ENCODE results near the gene ZNF740.

ZNF740 gene

DNA sequence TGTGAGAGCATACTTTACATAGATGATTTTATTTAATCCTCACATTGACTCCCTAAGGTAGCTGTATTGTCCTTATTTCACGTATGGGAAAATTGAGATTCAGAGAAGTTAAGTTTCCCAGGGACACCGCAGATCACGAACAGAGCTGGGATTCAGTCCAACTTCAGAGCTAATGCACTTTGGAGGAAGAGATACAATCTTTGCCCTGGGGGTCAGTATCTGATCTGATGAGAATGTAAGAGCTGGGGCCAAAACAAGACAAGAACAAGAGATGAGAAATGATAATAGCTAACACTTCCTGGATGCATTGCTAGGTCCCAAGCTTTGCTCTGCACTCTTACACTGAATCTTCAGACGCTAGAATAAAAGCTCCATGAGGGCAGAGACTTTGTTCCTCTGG, 6.2 kb downstream of the ZNF740 start:
- in situ Hi-C loops (cut with HindIII; ENCODE audit: low sequenced_read_pairs): no loop called here
- DNase-seq (ENCODE audit: low read depth, low spot score): no peak
- TF ChIP-seq, protein P1, sequence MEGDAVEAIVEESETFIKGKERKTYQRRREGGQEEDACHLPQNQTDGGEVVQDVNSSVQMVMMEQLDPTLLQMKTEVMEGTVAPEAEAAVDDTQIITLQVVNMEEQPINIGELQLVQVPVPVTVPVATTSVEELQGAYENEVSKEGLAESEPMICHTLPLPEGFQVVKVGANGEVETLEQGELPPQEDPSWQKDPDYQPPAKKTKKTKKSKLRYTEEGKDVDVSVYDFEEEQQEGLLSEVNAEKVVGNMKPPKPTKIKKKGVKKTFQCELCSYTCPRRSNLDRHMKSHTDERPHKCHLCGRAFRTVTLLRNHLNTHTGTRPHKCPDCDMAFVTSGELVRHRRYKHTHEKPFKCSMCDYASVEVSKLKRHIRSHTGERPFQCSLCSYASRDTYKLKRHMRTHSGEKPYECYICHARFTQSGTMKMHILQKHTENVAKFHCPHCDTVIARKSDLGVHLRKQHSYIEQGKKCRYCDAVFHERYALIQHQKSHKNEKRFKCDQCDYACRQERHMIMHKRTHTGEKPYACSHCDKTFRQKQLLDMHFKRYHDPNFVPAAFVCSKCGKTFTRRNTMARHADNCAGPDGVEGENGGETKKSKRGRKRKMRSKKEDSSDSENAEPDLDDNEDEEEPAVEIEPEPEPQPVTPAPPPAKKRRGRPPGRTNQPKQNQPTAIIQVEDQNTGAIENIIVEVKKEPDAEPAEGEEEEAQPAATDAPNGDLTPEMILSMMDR (IDR thresholded peaks at IDR 0.05; ENCODE audit: low read depth, low read length): no peak

DNA sequence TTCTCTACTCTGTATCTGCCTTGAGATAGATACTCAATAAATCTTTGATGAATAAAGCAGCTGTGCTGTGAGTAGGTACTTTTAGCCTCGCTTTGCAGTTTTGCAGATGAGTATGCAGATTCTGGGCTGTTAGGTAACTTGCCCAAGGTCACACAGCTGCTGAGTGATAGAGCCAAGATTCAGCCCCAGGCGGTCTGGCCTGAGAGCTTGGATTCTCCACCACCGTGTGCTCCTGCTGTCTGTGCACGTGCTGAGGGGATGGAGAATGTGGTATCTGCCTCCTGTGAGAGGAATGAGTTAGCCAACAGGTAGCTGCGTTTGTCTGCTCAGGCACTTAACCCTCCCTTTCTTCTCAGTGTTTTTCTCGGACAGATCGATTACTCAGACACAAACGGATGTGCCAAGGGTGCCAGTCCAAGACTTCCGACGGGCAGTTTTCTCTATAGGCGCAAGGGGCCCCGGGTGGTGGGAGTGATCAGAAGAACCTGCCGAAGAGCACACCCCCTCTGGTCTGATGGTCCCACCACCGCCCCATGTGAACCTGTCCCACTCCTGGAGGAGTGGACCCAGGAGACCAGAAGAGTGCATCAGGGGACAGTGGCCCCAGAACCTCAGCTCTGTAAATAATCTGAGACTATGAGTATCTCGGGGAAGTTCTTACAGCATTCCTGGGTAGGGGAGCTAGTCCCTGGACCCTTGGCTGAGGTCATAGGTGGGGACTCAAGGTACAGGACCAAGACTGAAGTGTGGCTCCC, 6.8 kb downstream of the ZNF740 start:
- TF ChIP-seq, protein P1 (IDR thresholded peaks at IDR 0.05; ENCODE audit: low read depth, low read length): no peak
- no peak for DNase-seq (ENCODE audit: low read depth, low spot score)
- in situ Hi-C loops (cut with HindIII; ENCODE audit: low sequenced_read_pairs): no loop called here
- H3K4me3 ChIP-seq (ENCODE audit: low read depth, low read length): no peak overlapping the region

More for the DNA sequence above, 6.2 kb downstream of the ZNF740 start:
- H3K4me3 ChIP-seq (ENCODE audit: low read depth, low read length): no peak overlapping the region

DNA sequence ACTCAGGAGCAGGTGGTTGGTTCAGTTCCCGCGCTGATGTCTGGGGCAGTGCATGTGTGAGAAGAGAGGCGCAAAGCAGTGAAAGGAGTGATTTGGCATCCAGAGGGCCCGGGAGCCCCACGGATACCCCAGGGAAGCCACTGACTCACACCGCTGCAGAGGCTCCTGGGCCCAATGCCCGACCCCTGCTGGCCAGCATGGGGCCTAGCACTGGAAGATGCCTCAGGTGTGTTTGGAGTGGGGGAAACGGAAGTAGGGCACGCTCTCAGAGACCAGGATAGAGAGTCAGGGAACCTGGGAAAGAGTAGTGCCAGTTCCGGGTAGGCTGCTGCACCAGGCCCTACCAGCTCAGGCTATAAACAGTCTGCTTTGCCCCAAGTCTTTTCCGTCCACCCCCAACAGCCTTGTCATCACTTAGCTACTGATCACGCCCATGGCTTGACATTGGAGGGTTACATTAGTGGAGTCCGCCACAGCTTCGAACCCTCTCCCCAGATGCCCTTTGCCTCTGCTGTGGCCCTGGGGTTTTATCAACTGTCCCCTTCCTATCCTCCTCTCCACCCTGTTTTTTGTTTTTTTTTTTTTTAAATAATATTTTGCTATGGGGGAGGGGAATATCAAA, 9.7 kb downstream of the ZNF740 start:
- TF ChIP-seq, protein P1 (IDR thresholded peaks at IDR 0.05; ENCODE audit: low read depth, low read length): peak; percentile 97
- no peak overlapping the region for H3K4me3 ChIP-seq (ENCODE audit: low read depth, low read length)
- peak; percentile 67 for DNase-seq (ENCODE audit: low read depth, low spot score)
- in situ Hi-C loops (cut with HindIII; ENCODE audit: low sequenced_read_pairs): no loop called here

DNA sequence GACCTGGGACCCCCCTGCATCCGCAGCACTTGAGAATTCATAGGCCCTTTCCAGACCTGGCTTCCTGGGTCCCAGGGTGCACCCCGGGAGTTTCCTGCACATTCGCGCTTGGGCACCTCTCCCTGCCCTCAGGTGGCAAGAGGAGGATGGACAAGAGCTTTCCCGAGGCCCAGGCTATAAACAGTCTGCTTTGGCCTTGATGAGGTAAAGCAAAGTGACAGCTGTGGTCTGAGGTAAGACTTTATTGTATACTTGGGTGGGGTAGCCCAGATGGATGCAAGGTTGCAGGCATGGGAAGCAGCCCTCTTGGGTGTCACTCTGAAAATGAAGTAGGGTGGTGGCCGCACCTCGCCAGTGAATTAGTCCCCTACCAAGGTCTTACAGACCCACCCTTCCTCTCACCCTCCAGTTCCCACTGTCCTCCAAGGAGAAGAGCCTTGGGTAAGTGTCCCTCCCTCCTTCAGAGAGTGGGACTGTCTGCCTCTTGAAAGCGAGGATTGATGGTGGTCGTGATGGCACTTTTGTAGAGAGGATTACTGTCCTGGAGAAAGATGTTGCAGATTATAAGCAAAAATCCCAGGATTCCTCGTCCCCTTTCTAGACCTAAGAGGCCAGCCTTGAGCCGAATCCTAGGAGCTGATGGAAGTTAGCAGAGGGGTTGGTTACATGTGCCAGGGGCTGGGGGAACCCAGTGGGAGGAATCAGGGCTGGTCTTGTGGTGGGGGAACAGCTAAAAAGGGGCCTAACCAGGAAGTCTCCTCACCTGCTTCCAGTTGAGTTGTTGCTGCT, 10.8 kb downstream of the ZNF740 start:
- in situ Hi-C loops (cut with HindIII; ENCODE audit: low sequenced_read_pairs): no loop called here
- no peak for DNase-seq (ENCODE audit: low read depth, low spot score)
- TF ChIP-seq, protein P1 (IDR thresholded peaks at IDR 0.05; ENCODE audit: low read depth, low read length): no peak
- no peak overlapping the region for H3K4me3 ChIP-seq (ENCODE audit: low read depth, low read length)

DNA sequence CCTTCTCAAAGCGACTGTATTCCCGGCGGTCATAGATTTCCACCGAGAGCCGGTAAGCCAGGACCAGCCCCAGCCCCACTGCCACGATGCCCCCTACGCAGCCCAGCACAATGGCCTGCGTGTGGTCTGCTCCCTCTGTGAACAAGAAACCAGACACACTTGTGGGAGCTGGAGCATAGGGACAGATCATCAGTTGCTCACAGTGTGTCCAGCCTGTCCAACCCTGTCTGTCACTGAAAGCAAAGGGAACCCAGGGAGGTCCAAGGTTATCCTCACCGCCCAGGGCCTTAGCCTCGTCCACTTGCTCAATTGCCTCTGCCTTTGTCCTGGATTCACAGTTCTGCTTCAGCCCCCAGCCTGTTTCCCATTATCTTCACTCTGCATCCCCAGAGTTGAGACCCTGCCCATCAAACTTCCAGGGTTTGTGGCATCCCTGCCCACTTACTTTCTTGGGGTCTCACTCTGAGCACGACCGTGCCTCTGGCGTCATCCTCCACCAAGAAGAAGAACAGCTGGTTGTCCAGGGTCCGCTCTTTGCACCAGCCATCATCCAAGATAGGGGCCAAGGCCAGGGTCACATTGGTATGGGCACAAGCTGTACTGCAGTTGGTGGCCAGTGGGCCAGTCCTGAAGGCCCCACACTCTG, 11.5 kb downstream of the ZNF740 start:
- DNase-seq (ENCODE audit: low read depth, low spot score): no peak
- in situ Hi-C loops (cut with HindIII; ENCODE audit: low sequenced_read_pairs): no loop called here
- TF ChIP-seq, protein P1 (IDR thresholded peaks at IDR 0.05; ENCODE audit: low read depth, low read length): no peak
- H3K4me3 ChIP-seq (ENCODE audit: low read depth, low read length): no peak overlapping the region

DNA sequence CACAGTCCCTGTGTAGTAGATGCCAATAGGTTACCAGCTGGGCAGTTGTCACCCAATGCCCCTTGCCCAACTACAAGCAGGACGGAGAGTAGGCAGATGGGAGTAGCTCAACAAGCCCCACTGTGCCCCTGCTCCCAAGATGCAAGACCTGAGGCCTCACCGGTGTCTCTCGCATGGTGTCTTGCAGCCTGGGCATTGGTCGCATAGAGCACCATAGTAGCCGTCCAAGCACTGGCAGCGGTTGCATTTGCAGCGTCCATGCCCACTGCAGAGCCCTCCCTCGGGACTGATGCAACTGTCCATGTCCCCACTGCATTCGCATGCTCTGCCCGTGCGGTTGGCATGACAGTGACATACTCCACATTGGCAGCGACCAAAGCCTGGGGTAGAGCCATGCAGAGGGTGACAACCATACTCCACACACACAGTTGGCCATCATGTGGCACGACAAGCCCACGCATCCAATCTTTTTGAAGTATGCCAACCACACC, 12.1 kb downstream of the ZNF740 start:
- no peak overlapping the region for H3K4me3 ChIP-seq (ENCODE audit: low read depth, low read length)
- in situ Hi-C loops (cut with HindIII; ENCODE audit: low sequenced_read_pairs): no loop called here
- DNase-seq (ENCODE audit: low read depth, low spot score): no peak
- TF ChIP-seq, protein P1 (IDR thresholded peaks at IDR 0.05; ENCODE audit: low read depth, low read length): no peak

All from astrocyte of the spinal cord (primary cell).